ENCODE data around the gene MLEC. TPM values are rescaled to one million over a fixed set of nuclear protein-coding genes. Genes with fewer than 3 reads are reported as not detected.

MLEC gene
- polyA plus RNA-seq, 2 of the 4 experiments (the other 2 are of a cell fraction), result 89.1 to 117 TPM

DNA sequence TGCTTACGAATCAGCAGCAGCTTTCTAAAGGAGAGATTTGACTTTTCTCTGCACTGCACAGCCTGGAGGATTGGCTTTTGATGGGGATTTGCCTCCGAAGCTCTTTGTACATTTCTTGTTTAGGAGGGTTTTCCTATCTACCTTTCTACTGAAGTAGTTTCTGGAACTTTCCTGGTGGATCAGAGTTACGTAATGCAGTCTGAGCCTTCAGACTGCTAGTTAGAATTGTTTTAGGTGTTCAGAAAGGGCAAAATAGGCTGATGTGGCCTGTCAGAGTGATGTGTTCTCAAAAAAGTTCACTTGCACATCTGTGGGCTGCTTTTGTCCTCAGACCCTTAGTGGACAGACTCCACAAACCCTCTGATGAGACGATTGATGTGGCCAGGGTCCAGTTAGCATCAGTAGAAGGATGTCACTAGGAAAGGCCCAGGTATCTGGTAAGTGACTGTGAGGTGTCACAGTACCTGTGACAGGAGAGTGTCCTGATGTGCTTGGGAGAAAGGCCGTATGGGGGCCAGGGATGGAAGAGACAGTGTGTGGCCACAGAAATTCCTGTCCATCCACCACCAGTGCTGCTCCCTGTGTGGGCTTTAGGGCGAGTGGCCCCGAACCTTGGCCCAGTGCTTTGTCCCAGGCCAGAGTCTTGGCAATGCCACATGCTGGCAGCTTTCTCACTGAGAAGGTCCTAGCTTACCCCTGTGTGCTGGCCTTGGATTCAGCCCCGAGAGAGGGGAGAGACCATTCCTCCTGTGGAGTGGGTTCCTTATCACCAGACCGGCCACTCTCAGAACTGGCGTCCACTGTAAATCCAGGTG, 34.2 kb downstream of the MLEC start:
- ChIA-PET POLR2A (interaction anchor here (1.4 kb wide), 1 partner anchor 72 kb away, joined by 3 read pairs; no protein-coding TSS in a partner anchor), CTCF (interaction anchor here (1.5 to 2.2 kb wide), 8 partner anchors 10 to 250 kb away, joined by 3 to 11 read pairs (median 8); partner anchors contain the start of gene UNC119B)
- FAIRE-seq (no peak), ATAC-seq (no peak), DNase-seq (ENCODE audit: low read depth in 1 of 2, low spot score in 1 of 2) (no peak)
- Histone ChIP-seq H3K4me2 (no peak overlapping the region), H3K4me1 (peaks cover 17% of the 10 kb centered on the region), H3K27ac (peak overlapping the region in 1 of 2 experiments; percentile 29; a peak in 1 of 6 replicates), H3K4me3 (no peak overlapping the region), H3K9me3 (no peaks in the 10 kb centered on the region)
- WGBS (ENCODE audit: missing lambda C conversion rate), result 85% methylated on average over 8 of the region's 10 CpGs
- TF ChIP-seq, protein P1, sequence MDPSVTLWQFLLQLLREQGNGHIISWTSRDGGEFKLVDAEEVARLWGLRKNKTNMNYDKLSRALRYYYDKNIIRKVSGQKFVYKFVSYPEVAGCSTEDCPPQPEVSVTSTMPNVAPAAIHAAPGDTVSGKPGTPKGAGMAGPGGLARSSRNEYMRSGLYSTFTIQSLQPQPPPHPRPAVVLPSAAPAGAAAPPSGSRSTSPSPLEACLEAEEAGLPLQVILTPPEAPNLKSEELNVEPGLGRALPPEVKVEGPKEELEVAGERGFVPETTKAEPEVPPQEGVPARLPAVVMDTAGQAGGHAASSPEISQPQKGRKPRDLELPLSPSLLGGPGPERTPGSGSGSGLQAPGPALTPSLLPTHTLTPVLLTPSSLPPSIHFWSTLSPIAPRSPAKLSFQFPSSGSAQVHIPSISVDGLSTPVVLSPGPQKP (IDR thresholded peaks at IDR 0.05; ENCODE audit: low read depth, low read length), result no peak
- TF ChIP-seq SMC3 (IDR thresholded peaks at IDR 0.05), result no peak
- TF ChIP-seq, protein P2, sequence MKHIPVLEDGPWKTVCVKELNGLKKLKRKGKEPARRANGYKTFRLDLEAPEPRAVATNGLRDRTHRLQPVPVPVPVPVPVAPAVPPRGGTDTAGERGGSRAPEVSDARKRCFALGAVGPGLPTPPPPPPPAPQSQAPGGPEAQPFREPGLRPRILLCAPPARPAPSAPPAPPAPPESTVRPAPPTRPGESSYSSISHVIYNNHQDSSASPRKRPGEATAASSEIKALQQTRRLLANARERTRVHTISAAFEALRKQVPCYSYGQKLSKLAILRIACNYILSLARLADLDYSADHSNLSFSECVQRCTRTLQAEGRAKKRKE (CRISPR knock-in tag; IDR thresholded peaks at IDR 0.05; ENCODE audit: low read depth), result no peak
- TF ChIP-seq ZFP36 (IDR thresholded peaks at IDR 0.05; ENCODE audit: borderline replicate concordance, partially characterized antibody), result no peak
- no peak for TF ChIP-seq CHD4 (IDR thresholded peaks at IDR 0.05; ENCODE audit: borderline replicate concordance)

DNA sequence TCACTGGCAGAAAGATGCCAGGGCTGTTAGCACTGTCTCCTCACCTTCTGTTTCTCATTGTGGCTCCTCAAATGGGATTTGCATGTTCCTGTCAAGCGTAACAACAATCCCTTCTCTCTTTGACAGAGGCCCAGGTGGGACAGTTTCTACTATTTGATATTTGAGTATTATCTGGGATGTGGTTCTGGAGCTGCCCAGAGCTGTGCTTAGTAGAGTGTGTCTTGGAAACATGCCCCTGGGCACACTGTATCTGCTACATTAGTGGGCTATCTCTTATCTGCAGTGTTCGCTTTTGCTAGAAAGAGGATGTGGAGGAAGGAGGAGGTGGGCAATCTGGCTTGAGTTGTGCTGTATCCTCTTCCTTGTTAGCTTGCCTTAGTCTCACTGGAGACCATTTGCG, 34.9 kb downstream of the MLEC start:
- CTCF ChIA-PET, result interaction anchor here (0.7 to 1.7 kb wide), 4 partner anchors 10 to 139 kb away, joined by 3 to 8 read pairs (median 6); no protein-coding TSS in a partner anchor

More for the DNA sequence above, 34.9 kb downstream of the MLEC start:
- no peaks in the 10 kb centered on the region for H3K9me3 ChIP-seq
- no peak overlapping the region for H3K4me3 ChIP-seq
- peaks cover 17% of the 10 kb centered on the region for H3K4me1 ChIP-seq
- POLR2A ChIA-PET, result no interaction called here
- no peak for TF ChIP-seq HDAC2 (IDR thresholded peaks at IDR 0.05)
- TF ChIP-seq, protein P3, sequence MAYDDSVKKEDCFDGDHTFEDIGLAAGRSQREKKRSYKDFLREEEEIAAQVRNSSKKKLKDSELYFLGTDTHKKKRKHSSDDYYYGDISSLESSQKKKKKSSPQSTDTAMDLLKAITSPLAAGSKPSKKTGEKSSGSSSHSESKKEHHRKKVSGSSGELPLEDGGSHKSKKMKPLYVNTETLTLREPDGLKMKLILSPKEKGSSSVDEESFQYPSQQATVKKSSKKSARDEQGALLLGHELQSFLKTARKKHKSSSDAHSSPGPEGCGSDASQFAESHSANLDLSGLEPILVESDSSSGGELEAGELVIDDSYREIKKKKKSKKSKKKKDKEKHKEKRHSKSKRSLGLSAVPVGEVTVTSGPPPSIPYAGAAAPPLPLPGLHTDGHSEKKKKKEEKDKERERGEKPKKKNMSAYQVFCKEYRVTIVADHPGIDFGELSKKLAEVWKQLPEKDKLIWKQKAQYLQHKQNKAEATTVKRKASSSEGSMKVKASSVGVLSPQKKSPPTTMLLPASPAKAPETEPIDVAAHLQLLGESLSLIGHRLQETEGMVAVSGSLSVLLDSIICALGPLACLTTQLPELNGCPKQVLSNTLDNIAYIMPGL (CRISPR knock-in tag; IDR thresholded peaks at IDR 0.05; ENCODE audit: borderline replicate concordance), result no peak
- TF ChIP-seq, protein P4, sequence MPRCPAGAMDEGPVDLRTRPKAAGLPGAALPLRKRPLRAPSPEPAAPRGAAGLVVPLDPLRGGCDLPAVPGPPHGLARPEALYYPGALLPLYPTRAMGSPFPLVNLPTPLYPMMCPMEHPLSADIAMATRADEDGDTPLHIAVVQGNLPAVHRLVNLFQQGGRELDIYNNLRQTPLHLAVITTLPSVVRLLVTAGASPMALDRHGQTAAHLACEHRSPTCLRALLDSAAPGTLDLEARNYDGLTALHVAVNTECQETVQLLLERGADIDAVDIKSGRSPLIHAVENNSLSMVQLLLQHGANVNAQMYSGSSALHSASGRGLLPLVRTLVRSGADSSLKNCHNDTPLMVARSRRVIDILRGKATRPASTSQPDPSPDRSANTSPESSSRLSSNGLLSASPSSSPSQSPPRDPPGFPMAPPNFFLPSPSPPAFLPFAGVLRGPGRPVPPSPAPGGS (IDR thresholded peaks at IDR 0.05), result no peak
- TF ChIP-seq, protein P5, sequence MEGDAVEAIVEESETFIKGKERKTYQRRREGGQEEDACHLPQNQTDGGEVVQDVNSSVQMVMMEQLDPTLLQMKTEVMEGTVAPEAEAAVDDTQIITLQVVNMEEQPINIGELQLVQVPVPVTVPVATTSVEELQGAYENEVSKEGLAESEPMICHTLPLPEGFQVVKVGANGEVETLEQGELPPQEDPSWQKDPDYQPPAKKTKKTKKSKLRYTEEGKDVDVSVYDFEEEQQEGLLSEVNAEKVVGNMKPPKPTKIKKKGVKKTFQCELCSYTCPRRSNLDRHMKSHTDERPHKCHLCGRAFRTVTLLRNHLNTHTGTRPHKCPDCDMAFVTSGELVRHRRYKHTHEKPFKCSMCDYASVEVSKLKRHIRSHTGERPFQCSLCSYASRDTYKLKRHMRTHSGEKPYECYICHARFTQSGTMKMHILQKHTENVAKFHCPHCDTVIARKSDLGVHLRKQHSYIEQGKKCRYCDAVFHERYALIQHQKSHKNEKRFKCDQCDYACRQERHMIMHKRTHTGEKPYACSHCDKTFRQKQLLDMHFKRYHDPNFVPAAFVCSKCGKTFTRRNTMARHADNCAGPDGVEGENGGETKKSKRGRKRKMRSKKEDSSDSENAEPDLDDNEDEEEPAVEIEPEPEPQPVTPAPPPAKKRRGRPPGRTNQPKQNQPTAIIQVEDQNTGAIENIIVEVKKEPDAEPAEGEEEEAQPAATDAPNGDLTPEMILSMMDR (IDR thresholded peaks at IDR 0.05), result no peak
- no peak for TF ChIP-seq RFX5 (IDR thresholded peaks at IDR 0.05)
- TF ChIP-seq CHD4 (IDR thresholded peaks at IDR 0.05; ENCODE audit: borderline replicate concordance), result no peak
- H3K4me2 ChIP-seq, result no peak overlapping the region
- no peak overlapping the region for H3K27ac ChIP-seq
- 95% methylated on average over 3 of the region's 3 CpGs for WGBS (ENCODE audit: missing lambda C conversion rate)
- ATAC-seq (no peak), DNase-seq (ENCODE audit: low read depth in 1 of 2, low spot score in 1 of 2) (no peak), FAIRE-seq (no peak)
